WTC11 (cell line): Measurements from ENCODE around the gene CTIF.

Experiments used
- CTCF ChIP-seq: fragments of 200-600 bp; IDR thresholded peaks from 2 replicates; pipeline ENCODE4 v1.8.0; 2022; ENCODE audit warnings: antibody characterized with exemption
- MYBL2 ChIP-seq: sonication (generic); formaldehyde crosslinking; IDR thresholded peaks from 2 replicates; pipeline ENCODE4 v1.8.1; 2023; ENCODE audit warnings: mild to moderate bottlenecking, moderate library complexity, missing genetic modification reagents

GRCh38 chr18:48643262-48643661 lies 104.4 kb downstream of the CTIF start:
- TF ChIP-seq CTCF (no peak), MYBL2 (no peak)
